ENCODE data around the gene MUS81. TPM values are rescaled to one million over a fixed set of nuclear protein-coding genes. Genes with fewer than 3 reads are reported as not detected.

Gene MUS81
- total and polyA plus RNA-seq, 9 of the 15 experiments (the other 6 are each of a cell fraction or from before 2014, with no cell fraction given), result 13.4 to 118 (median 53.7) TPM

DNA sequence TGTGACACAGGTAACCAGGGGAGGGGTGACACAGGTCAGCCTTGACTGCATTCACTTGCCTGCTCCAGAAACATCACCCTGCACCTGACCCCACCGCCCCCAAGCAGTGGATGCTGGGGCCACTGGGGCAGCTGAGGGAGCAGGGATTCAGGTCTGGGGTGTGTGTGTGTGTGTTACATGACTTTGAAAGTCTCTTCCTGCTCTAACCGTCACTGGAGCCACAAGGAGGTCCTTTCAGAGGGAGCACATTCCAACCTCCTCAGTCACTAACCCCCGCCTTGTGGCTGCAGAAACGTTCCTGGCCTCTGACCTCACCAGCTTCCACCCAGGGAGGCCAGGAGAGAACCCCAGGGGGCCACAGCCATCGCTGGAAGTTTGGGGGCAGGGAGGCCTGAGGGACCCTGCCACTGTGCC is 42.8 kb downstream of the MUS81 start (continued):
- no peak for TF ChIP-seq CREBBP (IDR thresholded peaks at IDR 0.05; ENCODE audit: low read depth, low read length)
- no peak for TF ChIP-seq ZNF766 (CRISPR knock-in tag; conservative IDR thresholded peaks at IDR 0.05)
- TF ChIP-seq ZNF282 (CRISPR knock-in tag; IDR thresholded peaks at IDR 0.05), result no peak
- TF ChIP-seq SIRT6 (IDR thresholded peaks at IDR 0.05; ENCODE audit: low read depth, low read length), result no peak
- TF ChIP-seq ZNF133 (CRISPR knock-in tag; IDR thresholded peaks at IDR 0.05), result no peak
- no peak for TF ChIP-seq DEAF1 (CRISPR knock-in tag; IDR thresholded peaks at IDR 0.05)
- no peak for TF ChIP-seq PURB (CRISPR knock-in tag; IDR thresholded peaks at IDR 0.05; ENCODE audit: low read depth)
- TF ChIP-seq ERF (CRISPR knock-in tag; IDR thresholded peaks at IDR 0.05), result no peak
- TF ChIP-seq KLF10 (CRISPR knock-in tag; IDR thresholded peaks at IDR 0.05), result no peak
- no peak for TF ChIP-seq TAF7 (tag; IDR thresholded peaks at IDR 0.05)
- no peak for TF ChIP-seq RBM34 (IDR thresholded peaks at IDR 0.05; ENCODE audit: borderline replicate concordance, insufficient read depth, low read length)
- no peak for TF ChIP-seq RFX5 (IDR thresholded peaks at IDR 0.05; ENCODE audit: low read depth, low read length)
- TF ChIP-seq KHSRP (IDR thresholded peaks at IDR 0.05), result no peak
- TF ChIP-seq ZNF740 (CRISPR knock-in tag; IDR thresholded peaks at IDR 0.05), result no peak
- TF ChIP-seq ZNF740 (tag; IDR thresholded peaks at IDR 0.05), result no peak
- no peak for TF ChIP-seq MEIS2 (IDR thresholded peaks at IDR 0.05; ENCODE audit: partially characterized antibody)
- no peak for TF ChIP-seq CBFB (CRISPR knock-in tag; IDR thresholded peaks at IDR 0.05)
- TF ChIP-seq ATF1 (CRISPR knock-in tag; IDR thresholded peaks at IDR 0.05), result no peak
- 0 out of 2 replicates have a peak, but pooled peaks have one; percentile 11 for TF ChIP-seq ATF1 (tag; IDR thresholded peaks at IDR 0.05)
- no peak for TF ChIP-seq ZC3H8 (IDR thresholded peaks at IDR 0.05)
- no peak for TF ChIP-seq RCOR1 (IDR thresholded peaks at IDR 0.05; ENCODE audit: borderline replicate concordance in 1 of 2, low read depth in 2 of 2, low read length in 2 of 2)
- TF ChIP-seq, protein P1, sequence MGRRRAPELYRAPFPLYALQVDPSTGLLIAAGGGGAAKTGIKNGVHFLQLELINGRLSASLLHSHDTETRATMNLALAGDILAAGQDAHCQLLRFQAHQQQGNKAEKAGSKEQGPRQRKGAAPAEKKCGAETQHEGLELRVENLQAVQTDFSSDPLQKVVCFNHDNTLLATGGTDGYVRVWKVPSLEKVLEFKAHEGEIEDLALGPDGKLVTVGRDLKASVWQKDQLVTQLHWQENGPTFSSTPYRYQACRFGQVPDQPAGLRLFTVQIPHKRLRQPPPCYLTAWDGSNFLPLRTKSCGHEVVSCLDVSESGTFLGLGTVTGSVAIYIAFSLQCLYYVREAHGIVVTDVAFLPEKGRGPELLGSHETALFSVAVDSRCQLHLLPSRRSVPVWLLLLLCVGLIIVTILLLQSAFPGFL (CRISPR knock-in tag; IDR thresholded peaks at IDR 0.05), result no peak
- TF ChIP-seq ZNF354B (CRISPR knock-in tag; IDR thresholded peaks at IDR 0.05), result no peak
- no peak for TF ChIP-seq PYGO2 (tag; IDR thresholded peaks at IDR 0.05)
- no peak for TF ChIP-seq CREB3L1 (IDR thresholded peaks at IDR 0.05; ENCODE audit: borderline replicate concordance, low read depth)
- TF ChIP-seq HMGN3 (IDR thresholded peaks at IDR 0.05; ENCODE audit: borderline replicate concordance, extremely low read depth, insufficient read length, low read depth, low read length), result peak; percentile 29
- no peak for TF ChIP-seq BRD9 (IDR thresholded peaks at IDR 0.05; ENCODE audit: low read depth, partially characterized antibody)
- TF ChIP-seq ZNF431 (CRISPR knock-in tag; IDR thresholded peaks at IDR 0.05), result 0 out of 2 replicates have a peak, but pooled peaks have one; percentile 45
